SHP77 treated with DMSO at 0.1 percent for 48 hours (cell line): ENCODE results near the gene PKD1.
A peak's percentile ranks its signal among the peaks of the same experiment; 100 is the strongest.

Experiments used
- DNase-seq: peaks from one replicate; lab custom pipeline; 2025; lab: John Stamatoyannopoulos, UW

PKD1 gene

DNA sequence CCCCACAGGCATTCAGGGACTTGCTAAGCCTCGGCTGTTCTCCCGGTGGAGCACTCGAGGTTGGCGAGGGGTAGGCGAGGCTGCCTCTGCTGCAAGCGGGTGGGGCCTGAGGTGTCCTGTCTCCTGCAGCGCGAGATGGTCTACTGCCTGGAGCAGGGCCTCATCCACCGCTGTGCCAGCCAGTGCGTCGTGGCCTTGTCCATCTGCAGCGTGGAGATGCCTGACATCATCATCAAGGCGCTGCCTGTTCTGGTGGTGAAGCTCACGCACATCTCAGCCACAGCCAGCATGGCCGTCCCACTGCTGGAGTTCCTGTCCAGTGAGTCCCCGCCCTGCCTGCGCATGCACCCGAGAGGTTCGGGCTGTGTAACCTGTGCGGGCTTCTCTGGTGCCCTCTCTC lies 61.6 kb downstream of the PKD1 start:
- no peak for DNase-seq

- DNase-seq: no peak
These were observed 62.8 kb downstream of the PKD1 start for GRCh38 chr16:2072926-2073325.

GRCh38 chr16:2071454-2072202 lies 64.1 kb downstream of the PKD1 start:
- DNase-seq: no peak

DNA sequence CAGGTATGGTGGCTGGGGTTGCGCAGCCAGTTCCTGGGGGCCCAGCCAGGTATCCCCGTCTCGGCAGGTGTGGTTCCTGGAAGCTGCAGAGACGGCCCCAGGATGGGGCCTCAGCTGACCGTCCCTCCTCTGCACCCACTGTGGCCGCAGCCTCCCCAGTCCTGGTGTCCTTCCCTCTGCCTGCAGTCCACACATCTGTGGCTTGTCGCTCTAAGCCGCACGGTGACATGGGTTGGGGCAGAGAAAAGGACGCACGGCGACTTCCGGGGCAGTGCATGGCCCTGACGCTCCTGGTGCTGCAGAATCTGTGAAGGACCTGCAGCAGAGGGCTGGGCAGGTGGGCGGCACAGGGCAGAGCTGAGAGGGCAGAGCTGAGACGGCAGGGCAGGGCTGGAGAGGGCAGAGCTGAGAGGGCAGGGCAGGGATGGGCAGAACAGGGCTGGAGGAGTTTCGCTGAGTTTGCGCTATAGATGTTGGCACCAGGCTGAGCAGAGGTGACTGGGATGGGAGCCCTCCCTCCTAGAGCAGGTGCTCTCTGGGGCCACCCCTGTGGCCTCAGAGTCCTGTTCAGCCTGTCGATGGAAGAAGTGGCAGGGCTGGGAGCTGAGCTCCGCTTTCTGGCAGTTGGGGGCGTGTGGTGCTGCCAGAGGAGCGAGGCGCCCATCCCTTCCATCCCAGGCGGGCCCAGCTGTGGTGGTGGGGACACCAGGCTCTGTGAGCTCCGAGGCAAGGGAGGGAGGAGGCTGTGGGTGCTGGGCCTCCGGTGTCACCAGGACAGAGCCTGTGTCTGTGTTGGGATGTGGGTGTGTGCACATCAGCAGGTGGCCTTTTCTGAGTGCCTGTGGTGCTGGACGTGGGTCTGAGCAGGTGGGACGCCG lies 64.9 kb downstream of the PKD1 start:
- DNase-seq: no peak

DNA sequence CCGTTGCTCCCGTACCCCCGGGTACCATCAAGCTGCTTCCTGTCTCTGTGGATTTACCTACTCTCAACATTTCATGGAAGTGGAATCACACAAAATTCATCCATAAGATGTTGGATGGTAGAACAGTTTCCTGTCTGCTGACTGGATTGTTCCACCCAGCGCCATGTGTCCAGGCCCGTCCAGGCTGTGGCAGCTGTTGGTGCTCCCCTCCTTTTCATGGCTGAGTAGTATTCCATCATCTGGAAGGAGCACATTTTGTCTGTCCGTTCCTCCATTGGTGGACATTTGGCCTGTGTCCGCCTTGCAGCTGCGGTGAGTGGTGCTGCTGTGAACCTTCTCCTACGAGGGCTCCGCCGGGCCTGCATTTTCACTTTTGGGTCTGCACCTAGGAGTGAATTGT lies 69.6 kb downstream of the PKD1 start:
- no peak for DNase-seq

GRCh38 chr16:2064368-2064945 lies 71.2 kb downstream of the PKD1 start:
- DNase-seq: no peak

- DNase-seq: no peak
These were observed 71.8 kb downstream of the PKD1 start for GRCh38 chr16:2063861-2064260.

DNA sequence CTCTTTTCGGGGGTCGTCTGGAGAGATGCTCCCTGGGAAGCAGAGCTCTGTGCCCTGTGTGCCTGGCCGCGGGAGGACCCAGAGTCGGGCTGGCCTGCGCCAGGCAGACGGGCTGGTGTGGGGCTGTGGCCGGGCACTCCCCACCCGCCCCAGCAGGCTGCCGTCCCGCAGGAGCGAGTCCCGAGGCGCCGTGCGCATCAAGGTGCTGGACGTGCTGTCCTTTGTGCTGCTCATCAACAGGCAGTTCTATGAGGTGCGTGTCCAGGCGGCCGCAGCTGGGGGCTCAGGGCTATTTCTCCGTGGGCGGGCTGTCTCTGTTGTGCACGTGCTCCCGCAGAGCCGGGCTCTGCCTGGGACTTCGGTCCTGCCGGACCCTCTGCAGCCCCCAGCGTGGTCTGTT lies 72.9 kb downstream of the PKD1 start:
- DNase-seq: no peak

DNA sequence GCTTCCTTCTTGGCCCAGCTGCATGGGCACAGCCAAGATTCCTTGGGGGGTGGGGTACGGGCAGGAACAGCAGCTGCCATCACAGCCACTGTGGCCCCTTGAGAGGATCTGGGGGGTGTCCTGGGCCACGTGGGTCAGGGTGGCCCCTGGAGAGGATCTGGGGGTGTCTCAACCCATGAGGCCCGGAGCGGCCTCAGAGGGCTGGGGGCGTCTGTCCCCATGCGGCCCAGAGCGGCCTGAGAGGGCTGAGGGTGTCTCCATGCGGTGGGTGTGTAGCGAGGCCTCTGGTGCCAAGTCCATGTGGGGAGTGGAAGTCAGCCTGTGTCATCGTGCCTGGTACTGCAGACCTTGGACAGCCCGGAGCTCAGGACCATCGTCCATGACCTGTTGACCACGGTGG lies 74.2 kb downstream of the PKD1 start:
- no peak for DNase-seq

DNA sequence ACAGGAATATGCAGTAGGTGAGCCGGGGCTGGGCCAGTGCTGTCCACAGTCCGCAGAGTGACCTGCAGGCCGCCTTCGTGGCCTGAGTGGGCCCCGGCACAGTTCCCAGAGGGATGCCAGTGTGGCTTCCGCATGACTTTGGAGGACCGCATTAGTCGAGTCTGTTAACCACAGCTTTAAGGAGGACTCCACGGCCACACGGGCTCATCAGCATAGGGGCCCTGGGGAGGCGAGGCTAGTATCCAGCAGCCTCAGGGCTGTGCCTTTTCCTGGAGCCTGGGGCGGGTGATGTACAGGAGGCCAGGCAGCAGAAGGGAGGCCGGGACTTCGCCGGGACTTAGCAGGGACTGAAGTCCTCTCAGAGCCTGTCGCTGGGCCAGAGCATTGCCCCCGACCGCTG lies 74.7 kb downstream of the PKD1 start:
- no peak for DNase-seq

- no peak for DNase-seq
These were observed 75.4 kb downstream of the PKD1 start for GRCh38 chr16:2060346-2060745.

GRCh38 chr16:2058872-2059271 lies 76.8 kb downstream of the PKD1 start:
- no peak for DNase-seq

- DNase-seq: no peak
These were observed 77.3 kb downstream of the PKD1 start for GRCh38 chr16:2058420-2058819.

DNA sequence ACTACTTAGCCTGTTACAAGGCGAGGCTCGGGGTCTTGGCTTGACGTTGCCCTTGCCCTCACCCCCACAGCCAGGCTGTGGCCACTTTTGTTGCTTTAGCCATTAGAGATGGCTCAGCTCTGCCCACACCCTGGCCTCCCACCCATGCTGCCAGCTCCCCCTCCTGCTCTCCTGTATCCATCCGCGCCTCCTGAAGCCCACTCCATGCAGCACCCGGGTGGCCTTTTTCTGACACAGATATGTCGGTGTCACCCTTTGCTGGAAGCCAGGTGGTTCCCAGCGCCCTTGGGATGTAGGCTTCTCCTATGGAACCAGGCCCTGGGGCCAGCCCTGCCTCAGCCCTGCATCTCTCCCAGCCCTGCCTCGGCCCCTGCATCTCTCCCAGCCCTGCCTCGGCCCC lies 78.3 kb downstream of the PKD1 start:
- DNase-seq: no peak

DNA sequence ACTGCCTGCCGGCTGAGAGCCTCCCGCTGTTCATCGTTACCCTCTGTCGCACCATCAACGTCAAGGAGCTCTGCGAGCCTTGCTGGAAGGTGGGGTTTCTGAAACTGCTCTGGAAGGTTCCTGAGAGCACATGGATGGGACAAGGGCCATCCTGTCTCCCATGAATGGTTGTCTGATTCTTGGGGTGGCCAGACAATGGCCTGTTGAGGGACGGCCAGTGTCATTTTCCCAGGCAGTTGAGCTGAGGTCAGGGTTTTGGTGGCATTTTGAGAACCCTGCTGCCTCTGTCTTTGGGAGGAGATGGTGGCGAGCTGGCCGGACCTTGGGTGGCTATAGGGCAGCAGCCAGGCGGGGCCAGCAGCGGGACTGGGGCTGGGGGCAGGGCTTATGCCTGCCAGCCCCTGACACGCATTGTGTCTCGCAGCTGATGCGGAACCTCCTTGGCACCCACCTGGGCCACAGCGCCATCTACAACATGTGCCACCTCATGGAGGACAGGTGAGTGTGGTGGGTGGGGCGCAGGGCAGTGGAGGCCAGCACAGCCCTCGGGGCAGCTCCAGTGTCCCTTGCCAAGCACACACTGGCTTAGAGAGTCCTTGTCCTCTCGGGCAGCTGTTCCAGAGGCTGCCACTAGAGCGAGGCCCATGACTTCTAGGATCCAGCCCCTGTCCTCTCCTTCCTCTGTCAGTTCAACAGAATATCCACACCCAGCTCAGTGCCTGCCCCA lies 78.9 kb downstream of the PKD1 start:
- no peak for DNase-seq

GRCh38 chr16:2056077-2056476 lies 79.6 kb downstream of the PKD1 start:
- no peak for DNase-seq

GRCh38 chr16:2054543-2055245 lies 81.0 kb downstream of the PKD1 start:
- DNase-seq: no peak

DNA sequence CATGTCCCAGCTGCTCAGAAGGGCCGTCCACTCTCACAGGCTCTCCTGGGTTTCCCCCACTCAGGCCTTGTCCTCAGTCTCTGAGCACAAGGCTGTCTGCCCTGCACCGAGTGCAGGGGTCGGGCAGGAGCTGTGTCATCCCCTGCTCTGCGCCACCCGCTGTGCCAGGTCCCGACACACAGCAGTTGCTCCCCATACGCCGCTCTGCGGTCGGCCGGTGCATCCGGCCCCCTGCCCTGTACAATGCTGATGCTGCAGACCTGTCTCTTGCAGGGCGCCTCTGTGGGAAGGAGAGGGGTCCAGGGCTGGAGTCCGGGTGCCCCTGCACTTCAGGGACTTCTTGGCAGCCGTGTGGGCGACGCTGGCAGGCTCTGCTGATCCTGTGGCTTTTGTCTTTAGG lies 81.8 kb downstream of the PKD1 start:
- no peak for DNase-seq

DNA sequence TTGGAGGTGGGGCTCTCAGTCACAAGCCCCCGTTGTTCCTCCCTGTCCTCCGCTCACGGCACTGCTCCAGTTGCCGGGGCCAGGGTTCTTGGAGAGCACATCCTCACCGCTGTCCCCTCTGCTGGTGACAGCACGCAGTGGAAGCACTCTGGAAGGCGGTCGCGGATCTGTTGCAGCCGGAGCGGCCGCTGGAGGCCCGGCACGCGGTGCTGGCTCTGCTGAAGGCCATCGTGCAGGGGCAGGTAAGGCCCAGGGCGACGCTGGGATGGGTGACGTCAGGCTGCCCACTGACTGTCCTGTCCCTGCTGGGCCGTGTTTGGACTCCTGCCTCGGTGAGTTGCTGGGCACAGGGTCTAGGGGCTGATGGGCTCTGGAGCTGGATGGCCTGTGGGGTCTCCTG lies 82.5 kb downstream of the PKD1 start:
- no peak for DNase-seq

DNA sequence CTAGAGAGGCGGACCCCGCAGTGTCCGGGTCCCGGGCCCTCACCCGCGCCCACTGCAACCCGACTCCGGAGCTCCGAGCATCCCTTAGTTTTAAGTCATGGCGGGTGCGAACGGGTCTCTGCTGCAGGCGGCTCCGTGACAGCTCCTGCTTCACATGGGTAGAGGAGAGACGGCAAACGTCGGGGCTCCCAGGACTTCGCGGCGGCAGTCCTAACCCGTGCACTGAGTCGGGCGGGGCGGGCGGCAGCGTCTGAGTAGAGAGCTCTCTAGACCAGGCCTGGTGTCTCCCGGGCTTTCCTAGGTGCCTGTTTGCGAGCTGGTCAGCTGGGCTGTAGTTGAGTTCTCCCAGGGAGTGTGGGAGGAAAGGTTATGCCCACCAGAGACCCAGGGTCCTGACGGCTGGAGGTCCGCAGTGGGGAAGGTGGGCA lies 87.6 kb downstream of the PKD1 start:
- no peak for DNase-seq

DNA sequence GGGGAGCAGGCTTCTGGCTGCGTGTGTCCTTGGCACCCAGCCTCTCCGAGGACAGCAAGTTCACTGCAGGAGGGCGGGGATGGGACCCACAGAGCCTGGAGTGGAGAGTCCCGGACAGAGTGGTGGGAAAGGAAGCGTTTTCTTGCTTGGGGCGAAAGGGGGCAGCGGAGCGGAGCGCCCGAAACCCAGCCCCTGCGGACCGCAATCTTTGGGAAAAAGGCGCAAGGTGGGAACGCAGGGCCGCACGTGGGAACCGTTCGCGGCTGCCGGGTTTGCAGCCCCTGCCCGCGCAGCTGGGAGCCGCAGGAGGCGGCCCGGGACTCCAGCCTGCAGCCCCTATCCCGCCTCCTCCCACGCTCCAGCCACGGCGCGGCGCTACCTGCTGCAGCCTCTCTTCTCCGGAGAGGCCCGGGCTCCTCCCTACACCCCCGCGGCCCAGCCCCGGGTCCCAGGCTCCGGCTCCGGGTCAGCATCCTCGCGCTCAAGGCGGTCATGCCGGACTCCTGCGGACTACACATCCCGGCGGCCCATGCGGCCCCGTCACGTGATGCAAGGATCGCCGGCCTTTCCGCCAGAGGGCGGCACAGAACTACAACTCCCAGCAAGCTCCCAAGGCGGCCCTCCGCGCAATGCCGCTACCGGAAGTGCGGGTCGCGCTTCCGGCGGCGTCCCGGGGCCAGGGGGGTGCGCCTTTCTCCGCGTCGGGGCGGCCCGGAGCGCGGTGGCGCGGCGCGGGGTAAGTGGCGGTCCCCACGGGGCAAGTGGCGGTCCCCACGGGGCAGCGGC lies 88.2 kb downstream of the PKD1 start, which contains the start of the genes NTHL1 and TSC2:
NTHL1 (minus strand) TSS at position 505 of the 786 bp plus-strand sequence; CDS start at position 494, 11 bp downstream.
TSC2 (plus strand) TSS at position 656 of the 786 bp plus-strand sequence. CDS start 631 bp downstream, outside the sequence.
- DNase-seq: peak; percentile 85
